Measurements from ENCODE around the gene BRD7.
A peak's percentile ranks its signal among the peaks of the same experiment; 100 is the strongest.

Gene BRD7

GRCh38 chr16:50354082-50354481, 14.7 kb downstream of the BRD7 start:
- H3K36me3 ChIP-seq (ENCODE audit: control insufficient read depth in 2 of 2, insufficient read depth in 1 of 2, low read length in 2 of 2) = peaks cover 37 to 88% of the 10 kb centered on the region in 2 experiments
- no peak overlapping the region for H3K27ac ChIP-seq (ENCODE audit: extremely low read depth, low read depth, low read length)
- H3K4me3 ChIP-seq (ENCODE audit: low read depth, low read length) = no peak overlapping the region
- no peaks in the 10 kb centered on the region for H3K4me1 ChIP-seq (ENCODE audit: control insufficient read depth, insufficient read depth, low read length)
- ChIA-PET CTCF (interaction anchor here (0.7 to 3.8 kb wide), 14 partner anchors 9 to 461 kb away, joined by 3 to 25 read pairs (median 5); partner anchors contain the start of gene CNEP1R1), POLR2A (no interaction called here)
- TF ChIP-seq MZF1 (tag by site-specific recombination; IDR thresholded peaks at IDR 0.05; ENCODE audit: borderline replicate concordance) = no peak
- no peak for TF ChIP-seq ZNF560 (tag by site-specific recombination; IDR thresholded peaks at IDR 0.05; ENCODE audit: borderline replicate concordance)
- TF ChIP-seq ZNF549 (tag by site-specific recombination; IDR thresholded peaks at IDR 0.05) = no peak
- no peak for TF ChIP-seq MYNN (tag by site-specific recombination; IDR thresholded peaks at IDR 0.05; ENCODE audit: borderline replicate concordance)
- TF ChIP-seq ZNF701 (tag by site-specific recombination; IDR thresholded peaks at IDR 0.05) = no peak
- TF ChIP-seq ZBTB48 (tag by site-specific recombination; IDR thresholded peaks at IDR 0.05) = no peak
- TF ChIP-seq ZNF629 (tag by site-specific recombination; IDR thresholded peaks at IDR 0.05) = no peak
- no peak for TF ChIP-seq REPIN1 (tag by site-specific recombination; IDR thresholded peaks at IDR 0.05; ENCODE audit: low read depth)
- no peak for TF ChIP-seq ZNF791 (tag by site-specific recombination; IDR thresholded peaks at IDR 0.05)
- no peak for TF ChIP-seq ZNF610 (tag by site-specific recombination; IDR thresholded peaks at IDR 0.05; ENCODE audit: borderline replicate concordance)
- TF ChIP-seq ZNF354C (tag by site-specific recombination; IDR thresholded peaks at IDR 0.05; ENCODE audit: borderline replicate concordance, low read depth) = no peak
- TF ChIP-seq TRIM28 (IDR thresholded peaks at IDR 0.05; ENCODE audit: borderline replicate concordance, low read length) = no peak
- TF ChIP-seq GLI2 (tag by site-specific recombination; IDR thresholded peaks at IDR 0.05; ENCODE audit: borderline replicate concordance, low read depth) = no peak
- no peak for TF ChIP-seq ZNF639 (tag by site-specific recombination; IDR thresholded peaks at IDR 0.05)
- TF ChIP-seq ZEB2 (tag by site-specific recombination; IDR thresholded peaks at IDR 0.05) = no peak
- no peak for TF ChIP-seq BCL11B (tag by site-specific recombination; IDR thresholded peaks at IDR 0.05; ENCODE audit: low read depth)
- no peaks in the 10 kb centered on the region for H3K9me3 ChIP-seq (ENCODE audit: control insufficient read depth, insufficient read depth, low read depth, low read length)

- TF ChIP-seq ZNF548 (tag by site-specific recombination; IDR thresholded peaks at IDR 0.05) = no peak
- TF ChIP-seq ATF2 (tag by site-specific recombination; IDR thresholded peaks at IDR 0.05; ENCODE audit: low read depth) = peak; percentile 35; the same call in 1 of the 2 replicates
- CTCF ChIA-PET = interaction anchor here (1.5 kb wide), 1 partner anchor 9 kb away, joined by 4 read pairs; no protein-coding TSS in a partner anchor
- peaks cover 32 to 70% of the 10 kb centered on the region in 2 experiments for H3K36me3 ChIP-seq (ENCODE audit: control insufficient read depth in 2 of 2, insufficient read depth in 1 of 2, low read length in 2 of 2)
These were observed 16.8 kb downstream of the BRD7 start for GRCh38 chr16:50351952-50352351.

GRCh38 chr16:50351116-50351515, 17.7 kb downstream of the BRD7 start:
- no peak overlapping the region for H3K27ac ChIP-seq (ENCODE audit: extremely low read depth, low read depth, low read length)
- H3K4me3 ChIP-seq (ENCODE audit: low read depth, low read length) = no peak overlapping the region
- peaks cover 32 to 65% of the 10 kb centered on the region in 2 experiments for H3K36me3 ChIP-seq (ENCODE audit: control insufficient read depth in 2 of 2, insufficient read depth in 1 of 2, low read length in 2 of 2)
- POLR2A ChIA-PET = no interaction called here
- CTCF ChIA-PET = interaction anchor here (1.5 kb wide), 1 partner anchor 10 kb away, joined by 4 read pairs; no protein-coding TSS in a partner anchor
- no peaks in the 10 kb centered on the region for H3K9me3 ChIP-seq (ENCODE audit: control insufficient read depth, insufficient read depth, low read depth, low read length)
- H3K4me1 ChIP-seq (ENCODE audit: control insufficient read depth, insufficient read depth, low read length) = no peaks in the 10 kb centered on the region
- TF ChIP-seq ZNF670 (tag by site-specific recombination; IDR thresholded peaks at IDR 0.05; ENCODE audit: low read depth) = no peak
- TF ChIP-seq ZNF596 (tag by site-specific recombination; IDR thresholded peaks at IDR 0.05) = no peak
- no peak for TF ChIP-seq ZNF404 (tag by site-specific recombination; IDR thresholded peaks at IDR 0.05)
- TF ChIP-seq ZNF350 (tag by site-specific recombination; IDR thresholded peaks at IDR 0.05) = no peak
- no peak for TF ChIP-seq ZBTB8A (tag by site-specific recombination; IDR thresholded peaks at IDR 0.05)
- no peak for TF ChIP-seq REST (tag by site-specific recombination; IDR thresholded peaks at IDR 0.05)
- no peak for TF ChIP-seq ZNF202 (tag by site-specific recombination; IDR thresholded peaks at IDR 0.05; ENCODE audit: borderline replicate concordance)
- no peak for TF ChIP-seq ZNF10 (tag by site-specific recombination; IDR thresholded peaks at IDR 0.05)
- no peak for TF ChIP-seq SP2 (tag by site-specific recombination; IDR thresholded peaks at IDR 0.05)

More at GRCh38 chr16:50351952-50352351, 16.8 kb downstream of the BRD7 start:
- Histone ChIP-seq H3K9me3 (ENCODE audit: control insufficient read depth, insufficient read depth, low read depth, low read length) (no peaks in the 10 kb centered on the region), H3K4me3 (ENCODE audit: low read depth, low read length) (no peak overlapping the region), H3K4me1 (ENCODE audit: control insufficient read depth, insufficient read depth, low read length) (no peaks in the 10 kb centered on the region), H3K27ac (ENCODE audit: extremely low read depth, low read depth, low read length) (no peak overlapping the region)
- POLR2A ChIA-PET = no interaction called here

Measured in HEK293 (cell line).